OCI-LY7 (cell line): ENCODE measurements around the gene SCN1A. TPM values are rescaled to one million over a fixed set of nuclear protein-coding genes. Genes with fewer than 3 reads are reported as not detected.

Experiments used
- BruUV-seq: library from RNA; stranded (reverse); fragments of 400-500 nt; replicated peaks from 2 replicates; lab custom pipeline; 2021; lab: Mats Ljungman, UMichigan
- CTCF ChIA-PET: fragments of 300-600 bp; sonication (Branson Sonifier 250); formaldehyde crosslinking; loops from one replicate; lab custom pipeline; 2022; ENCODE audit warnings: antibody characterized with exemption; ENCODE audit not compliant: unreplicated experiment; lab: Charles Lee
- POLR2A ChIA-PET: fragments of 300-600 bp; sonication (Branson Sonifier 250); formaldehyde crosslinking; loops from one replicate; lab custom pipeline; 2022; ENCODE audit warnings: antibody characterized with exemption; lab: Charles Lee
- DNase-seq: peaks from one replicate; pipeline ENCODE4 v3.0.0-alpha.2; 2015; ENCODE audit warnings: low spot score
- H2AFZ ChIP-seq: fragments of 200-600 bp; sonication (generic), shearing (Covaris generic); 2 replicates; pipeline ENCODE4 v1.6.1; 2014; ENCODE audit warnings: mild to moderate bottlenecking, antibody characterized with exemption, low read length, moderate library complexity
- H3K27ac ChIP-seq: fragments of 200-600 bp; sonication (generic); 2 replicates; pipeline ENCODE4 v1.5.1; 2014; ENCODE audit warnings: mixed run types, low read depth, mild to moderate bottlenecking, moderate library complexity, low read length, inconsistent platforms; ENCODE audit not compliant: poor library complexity, severe bottlenecking
- H3K36me3 ChIP-seq: fragments of 200-600 bp; sonication (generic); 2 replicates; pipeline ENCODE4 v1.6.1; 2014; ENCODE audit warnings: mild to moderate bottlenecking, antibody characterized with exemption, low read length, moderate library complexity, mixed read lengths; ENCODE audit not compliant: insufficient read depth
- H3K4me1 ChIP-seq: fragments of 200-600 bp; sonication (generic); 2 replicates; pipeline ENCODE4 v1.5.1; 2014; ENCODE audit warnings: mild to moderate bottlenecking, low read length; ENCODE audit not compliant: insufficient read depth, poor library complexity, severe bottlenecking
- H3K4me2 ChIP-seq: fragments of 200-600 bp; sonication (generic); 2 replicates; pipeline ENCODE4 v1.6.1; 2014; ENCODE audit warnings: mild to moderate bottlenecking, low read length
- H3K4me3 ChIP-seq: fragments of 200-600 bp; sonication (generic); 2 replicates; pipeline ENCODE4 v1.5.1; 2014; ENCODE audit warnings: mild to moderate bottlenecking, low read depth, low read length; ENCODE audit not compliant: poor library complexity, severe bottlenecking
- H3K79me2 ChIP-seq: fragments of 200-600 bp; sonication (generic); 2 replicates; pipeline ENCODE4 v1.6.1; 2016; ENCODE audit warnings: low read depth, mild to moderate bottlenecking, low read length, moderate library complexity, mixed read lengths; ENCODE audit not compliant: insufficient read depth
- H3K9me2 ChIP-seq: fragments of 200-600 bp; sonication (generic); 2 replicates; pipeline ENCODE4 v1.6.1; 2016; ENCODE audit warnings: mild to moderate bottlenecking, low read length, mixed read lengths; ENCODE audit not compliant: insufficient read depth
- H3K9me3 ChIP-seq: fragments of 200-600 bp; sonication (generic); 2 replicates; pipeline ENCODE4 v1.6.1; 2014; ENCODE audit warnings: mild to moderate bottlenecking, mixed run types, low read length, mixed read lengths
- H4K20me1 ChIP-seq: fragments of 200-600 bp; sonication (generic); 2 replicates; pipeline ENCODE4 v1.6.1; 2014; ENCODE audit warnings: mild to moderate bottlenecking, antibody characterized with exemption, low read length, moderate library complexity, mixed read lengths; ENCODE audit not compliant: insufficient read depth
- EZH2phosphoT487 ChIP-seq: fragments of 200-600 bp; sonication (generic); IDR thresholded peaks from 2 replicates; pipeline ENCODE4 v1.6.1; 2018; ENCODE audit warnings: low read depth, borderline replicate concordance, mild to moderate bottlenecking, mixed run types, antibody characterized with exemption, low read length, moderate library complexity, mixed read lengths
- intact Hi-C: fragments of 100-400 bp; cut with micrococcal nuclease; formaldehyde crosslinking; loops from one replicate; pipeline ENCODE4 v1.10.0; 2022; ENCODE audit not compliant: unreplicated experiment
- total RNA-seq, 2 experiments: library from RNA; depleted of rRNA in 1 of 2; stranded (reverse); fragments of >200 nt in 1 of 2; shearing (Covaris generic) in 1 of 2; gene quantifications; 2 replicates each; pipeline ENCODE4 v1.2.3, GENCODE V29; 2014 to 2022
- TF ChIP-seq, protein P1 (sequence below): fragments of 200-600 bp; sonication (generic); conservative IDR thresholded peaks from 2 replicates; pipeline ENCODE4 v1.5.1; 2014; ENCODE audit warnings: mild to moderate bottlenecking, antibody characterized with exemption, low read length, moderate library complexity, mixed read lengths

Gene SCN1A
- total RNA-seq, 2 experiments from 2014 or later, result not detected

GRCh38 chr2:166042768-166043390, 84.9 kb downstream of the SCN1A start:
- H3K4me2 ChIP-seq, result no peak overlapping the region
- no peak overlapping the region for H3K27ac ChIP-seq
- intact Hi-C loops, result no loop called here
- no peaks in the 10 kb centered on the region for H3K36me3 ChIP-seq
- no peaks in the 10 kb centered on the region for H3K9me3 ChIP-seq
- no peaks in the 10 kb centered on the region for H3K4me1 ChIP-seq
- no peaks in the 10 kb centered on the region for H4K20me1 ChIP-seq
- ChIA-PET POLR2A (interaction anchor here (0.7 kb wide), 1 partner anchor 26 kb away, joined by 3 read pairs; no protein-coding TSS in a partner anchor), CTCF (no interaction called here)
- H3K9me2 ChIP-seq, result no peaks in the 10 kb centered on the region
- H2AFZ ChIP-seq, result no peak overlapping the region
- no TSS peak for BruUV-seq
- no peak for DNase-seq
- TF ChIP-seq EZH2phosphoT487, result no peak
- TF ChIP-seq, protein P1, sequence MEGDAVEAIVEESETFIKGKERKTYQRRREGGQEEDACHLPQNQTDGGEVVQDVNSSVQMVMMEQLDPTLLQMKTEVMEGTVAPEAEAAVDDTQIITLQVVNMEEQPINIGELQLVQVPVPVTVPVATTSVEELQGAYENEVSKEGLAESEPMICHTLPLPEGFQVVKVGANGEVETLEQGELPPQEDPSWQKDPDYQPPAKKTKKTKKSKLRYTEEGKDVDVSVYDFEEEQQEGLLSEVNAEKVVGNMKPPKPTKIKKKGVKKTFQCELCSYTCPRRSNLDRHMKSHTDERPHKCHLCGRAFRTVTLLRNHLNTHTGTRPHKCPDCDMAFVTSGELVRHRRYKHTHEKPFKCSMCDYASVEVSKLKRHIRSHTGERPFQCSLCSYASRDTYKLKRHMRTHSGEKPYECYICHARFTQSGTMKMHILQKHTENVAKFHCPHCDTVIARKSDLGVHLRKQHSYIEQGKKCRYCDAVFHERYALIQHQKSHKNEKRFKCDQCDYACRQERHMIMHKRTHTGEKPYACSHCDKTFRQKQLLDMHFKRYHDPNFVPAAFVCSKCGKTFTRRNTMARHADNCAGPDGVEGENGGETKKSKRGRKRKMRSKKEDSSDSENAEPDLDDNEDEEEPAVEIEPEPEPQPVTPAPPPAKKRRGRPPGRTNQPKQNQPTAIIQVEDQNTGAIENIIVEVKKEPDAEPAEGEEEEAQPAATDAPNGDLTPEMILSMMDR, result no peak
- no peak overlapping the region for H3K4me3 ChIP-seq
- H3K79me2 ChIP-seq, result no peaks in the 10 kb centered on the region

DNA sequence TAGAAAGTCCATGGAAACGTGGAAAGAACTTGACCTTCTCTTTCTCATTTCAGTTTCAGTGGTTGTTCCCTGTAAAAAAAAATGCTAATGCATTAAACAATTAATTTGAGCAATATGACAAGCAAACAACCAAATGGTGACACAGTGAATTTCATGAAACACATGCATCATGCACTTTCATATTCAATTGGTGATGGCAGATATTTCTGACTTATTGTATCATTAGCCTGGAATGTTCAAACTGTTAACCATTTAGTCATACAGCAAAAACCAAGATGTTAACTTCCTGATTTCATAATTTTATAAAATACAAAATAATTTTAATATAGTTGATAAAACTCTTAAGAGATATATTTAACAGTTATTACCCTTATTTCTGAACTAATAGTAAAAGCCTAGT, 85.5 kb downstream of the SCN1A start:
- no peaks in the 10 kb centered on the region for H3K9me3 ChIP-seq
- no peaks in the 10 kb centered on the region for H3K4me1 ChIP-seq
- no peaks in the 10 kb centered on the region for H4K20me1 ChIP-seq
- no peak overlapping the region for H2AFZ ChIP-seq
- H3K36me3 ChIP-seq, result no peaks in the 10 kb centered on the region
- ChIA-PET CTCF (no interaction called here), POLR2A (interaction anchor here (0.6 kb wide), 1 partner anchor 25 kb away, joined by 3 read pairs; no protein-coding TSS in a partner anchor)
- DNase-seq, result no peak
- TF ChIP-seq EZH2phosphoT487, result no peak
- TF ChIP-seq, protein P1, result no peak
- H3K4me2 ChIP-seq, result no peak overlapping the region
- H3K27ac ChIP-seq, result no peak overlapping the region
- no peaks in the 10 kb centered on the region for H3K79me2 ChIP-seq
- no peak overlapping the region for H3K4me3 ChIP-seq
- intact Hi-C loops, result no loop called here
- BruUV-seq, result no TSS peak
- no peaks in the 10 kb centered on the region for H3K9me2 ChIP-seq

DNA sequence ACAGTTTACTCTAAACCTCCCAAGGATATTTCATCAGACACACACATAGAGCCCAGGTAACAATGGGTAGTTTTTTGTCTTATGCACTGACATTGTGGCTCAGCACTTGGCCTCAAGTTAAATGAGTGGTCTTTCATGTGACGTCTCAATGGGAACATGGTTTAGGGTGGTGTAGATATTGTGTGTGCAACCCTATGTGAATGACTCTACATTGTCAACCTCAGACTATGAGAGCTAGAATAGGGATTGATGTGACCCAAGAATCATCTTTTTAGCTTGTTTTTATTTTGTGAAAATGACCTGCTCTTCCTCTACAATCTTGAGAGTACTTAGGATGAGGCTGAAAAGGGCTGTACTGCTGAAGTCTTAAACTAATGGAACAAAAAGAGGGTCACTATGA, 86.2 kb downstream of the SCN1A start:
- Histone ChIP-seq H3K4me2 (no peak overlapping the region), H3K4me1 (no peaks in the 10 kb centered on the region), H2AFZ (no peak overlapping the region), H4K20me1 (no peaks in the 10 kb centered on the region), H3K27ac (no peak overlapping the region), H3K4me3 (no peak overlapping the region), H3K79me2 (no peaks in the 10 kb centered on the region), H3K9me3 (no peaks in the 10 kb centered on the region), H3K9me2 (no peaks in the 10 kb centered on the region), H3K36me3 (no peaks in the 10 kb centered on the region)
- CTCF ChIA-PET, result no interaction called here
- no peak for DNase-seq
- no peak for TF ChIP-seq EZH2phosphoT487
- TF ChIP-seq, protein P1, result no peak
- no TSS peak for BruUV-seq
- intact Hi-C loops, result no loop called here
- POLR2A ChIA-PET, result no interaction called here
